H1 (cell line): ENCODE data around the gene WASL. TPM values are rescaled to one million over a fixed set of nuclear protein-coding genes. Genes with fewer than 3 reads are reported as not detected.

ENCODE experiments used
- CTCF ChIA-PET: fragments of 300-600 bp; sonication (Branson Sonifier 250); formaldehyde crosslinking; loops from one replicate; lab custom pipeline; 2021; ENCODE audit not compliant: partially characterized antibody; lab: Charles Lee
- POLR2A ChIA-PET: fragments of 300-600 bp; sonication (Branson Sonifier 250); formaldehyde crosslinking; loops from one replicate; lab custom pipeline; 2021; ENCODE audit warnings: inconsistent platforms; ENCODE audit not compliant: partially characterized antibody; lab: Charles Lee
- DNase-seq, 2 experiments: peaks; one replicate each; pipeline versions ENCODE4 v3.0.0 to v3.0.0-alpha.2; 2010 to 2022; ENCODE audit warnings: low spot score in 2 of 2, low read depth in 1 of 2, mixed read lengths in 1 of 2
- FAIRE-seq: peaks from 2 replicates; lab custom pipeline; 2011; peaks lifted over from hg19 to GRCh38; lab: Jason Lieb, UNC
- H2AFZ ChIP-seq: 2 replicates; pipeline ENCODE4 v1.8.1; 2012; ENCODE audit warnings: low read length, inconsistent platforms
- H2AK5ac ChIP-seq: 2 replicates; pipeline ENCODE4 v1.6.1; 2013; ENCODE audit warnings: low read depth, low read length
- H2BK120ac ChIP-seq: replicated peaks from 2 replicates; pipeline ENCODE3; 2013; ENCODE audit warnings: low read depth, low read length, inconsistent platforms
- H2BK12ac ChIP-seq: 2 replicates; pipeline ENCODE4 v1.6.1; 2013; ENCODE audit warnings: low read depth, low read length
- H2BK15ac ChIP-seq: 2 replicates; pipeline ENCODE4 v1.6.1; 2013; ENCODE audit warnings: low read length
- H2BK20ac ChIP-seq: 2 replicates; pipeline ENCODE4 v1.6.1; 2013; ENCODE audit warnings: low read length
- H2BK5ac ChIP-seq: 2 replicates; pipeline ENCODE4 v1.6.1; 2013; ENCODE audit warnings: low read depth, low read length
- H3K14ac ChIP-seq: 2 replicates; pipeline ENCODE4 v1.6.1; 2013; ENCODE audit warnings: inconsistent platforms; ENCODE audit not compliant: insufficient read length
- H3K18ac ChIP-seq: 2 replicates; pipeline ENCODE4 v1.6.1; 2013; ENCODE audit warnings: low read length; ENCODE audit errors: extremely low read depth
- H3K23ac ChIP-seq: 2 replicates; pipeline ENCODE4 v1.6.1; 2013; ENCODE audit warnings: inconsistent platforms; ENCODE audit not compliant: insufficient read length
- H3K23me2 ChIP-seq: 2 replicates; pipeline ENCODE4 v1.6.1; 2013; ENCODE audit warnings: low read depth, low read length
- H3K27ac ChIP-seq: 2 replicates; pipeline ENCODE4 v1.6.1; 2011; ENCODE audit warnings: low read depth, low read length, inconsistent platforms
- H3K27me3 ChIP-seq, 4 experiments: replicated peaks in 1 of 4; 1 replicate in 1 of 4; 2 replicates in 3 of 4; pipeline versions ENCODE4 v1.6.1 to v1.8.1; 2011 to 2013; ENCODE audit warnings: low read length in 3 of 4, mild to moderate bottlenecking in 3 of 4, inconsistent platforms in 2 of 4, mixed read lengths in 2 of 4, moderate library complexity in 1 of 4; ENCODE audit not compliant: control insufficient read depth in 3 of 4, insufficient read depth in 3 of 4; ENCODE audit errors: extremely low read depth in 1 of 4
- H3K36me3 ChIP-seq, 4 experiments: 2 replicates each; pipeline versions ENCODE4 v1.6.1 to v1.8.1; 2011 to 2013; ENCODE audit warnings: mild to moderate bottlenecking in 4 of 4, low read length in 3 of 4, moderate library complexity in 2 of 4, control low read depth in 1 of 4, inconsistent platforms in 1 of 4; ENCODE audit not compliant: insufficient read depth in 4 of 4, control insufficient read depth in 2 of 4
- H3K4ac ChIP-seq: replicated peaks from 2 replicates; pipeline ENCODE3; 2013; ENCODE audit warnings: low read length, low read depth, mixed read lengths, inconsistent platforms; ENCODE audit not compliant: insufficient read length
- H3K4me1 ChIP-seq, 4 experiments: replicated peaks in 1 of 4; 1 replicate in 1 of 4; 2 replicates in 3 of 4; pipeline versions ENCODE4 v1.6.1 to v1.8.1; 2011 to 2013; ENCODE audit warnings: low read length in 3 of 4, inconsistent platforms in 2 of 4, mixed read lengths in 1 of 4; ENCODE audit not compliant: insufficient read depth in 4 of 4, control insufficient read depth in 3 of 4
- H3K4me2 ChIP-seq, 2 experiments: 2 replicates each; pipeline versions ENCODE4 v1.6.1 to v1.8.1; 2011 to 2013; ENCODE audit warnings: low read depth in 2 of 2, low read length in 2 of 2, control low read depth in 1 of 2, inconsistent platforms in 1 of 2, mild to moderate bottlenecking in 1 of 2; ENCODE audit not compliant: insufficient read depth in 1 of 2
- H3K4me3 ChIP-seq, 4 experiments: fragments of 200-600, 300-600 bp in 1 of 4; sonication (generic), shearing (Covaris generic), sonication (Bioruptor Twin) in 1 of 4; 2 replicates each; pipeline versions ENCODE4 v1.5.1 to v1.8.1; 2011 to 2016; ENCODE audit warnings: low read length in 4 of 4, low read depth in 3 of 4, control low read depth in 2 of 4, inconsistent platforms in 2 of 4, mild to moderate bottlenecking in 2 of 4, mixed read lengths in 1 of 4, moderate library complexity in 1 of 4; ENCODE audit not compliant: insufficient read depth in 2 of 4; ENCODE audit errors: extremely low read depth in 1 of 4
- H3K56ac ChIP-seq: replicated peaks from 2 replicates; pipeline ENCODE3; 2013; ENCODE audit warnings: low read depth, mild to moderate bottlenecking, mixed read lengths, low read length, inconsistent platforms; ENCODE audit not compliant: insufficient read length
- H3K79me1 ChIP-seq: 2 replicates; pipeline ENCODE4 v1.6.1; 2013; ENCODE audit warnings: low read depth, low read length, control low read depth
- H3K79me2 ChIP-seq, 2 experiments: 2 replicates each; pipeline versions ENCODE4 v1.6.1 to v1.8.1; 2012 to 2013; ENCODE audit warnings: low read length in 2 of 2, mild to moderate bottlenecking in 2 of 2, inconsistent platforms in 1 of 2; ENCODE audit not compliant: insufficient read depth in 2 of 2, control insufficient read depth in 1 of 2
- H3K9ac ChIP-seq, 4 experiments: replicated peaks in 1 of 4; 1 replicate in 1 of 4; 2 replicates in 3 of 4; pipeline versions ENCODE4 v1.6.1 to v1.8.1; 2011 to 2013; ENCODE audit warnings: low read depth in 3 of 4, low read length in 3 of 4, control low read depth in 2 of 4, mild to moderate bottlenecking in 2 of 4, moderate library complexity in 2 of 4, inconsistent platforms in 1 of 4; ENCODE audit errors: extremely low read depth in 1 of 4
- H3K9me3 ChIP-seq, 2 experiments: 2 replicates each; pipeline versions ENCODE4 v1.6.1 to v1.8.1; 2012 to 2013; ENCODE audit warnings: mild to moderate bottlenecking in 2 of 2, moderate library complexity in 2 of 2, control low read depth in 1 of 2, inconsistent platforms in 1 of 2, low read depth in 1 of 2, low read length in 1 of 2, mixed read lengths in 1 of 2; ENCODE audit not compliant: insufficient read depth in 2 of 2
- H4K20me1 ChIP-seq, 2 experiments: replicated peaks in 1 of 2; 2 replicates each; pipeline versions ENCODE3 to v1.8.1; 2011 to 2013; ENCODE audit warnings: inconsistent platforms in 2 of 2, low read length in 2 of 2, mild to moderate bottlenecking in 1 of 2; ENCODE audit not compliant: insufficient read depth in 2 of 2, control insufficient read depth in 1 of 2
- H4K5ac ChIP-seq: 2 replicates; pipeline ENCODE4 v1.6.1; 2013; ENCODE audit warnings: low read length, low read depth, mixed read lengths, inconsistent platforms; ENCODE audit not compliant: insufficient read length
- H4K8ac ChIP-seq: 2 replicates; pipeline ENCODE4 v1.8.0; 2013; ENCODE audit warnings: mild to moderate bottlenecking, moderate library complexity, low read length, inconsistent platforms; ENCODE audit not compliant: insufficient read depth; ENCODE audit errors: extremely low read depth
- H4K91ac ChIP-seq: replicated peaks from 2 replicates; pipeline ENCODE3; 2013; ENCODE audit warnings: low read length, mixed read lengths, inconsistent platforms; ENCODE audit not compliant: insufficient read length
- HDAC2 ChIP-seq, 2 experiments: fragments of 300-600 bp in 1 of 2; sonication (generic) in 1 of 2; IDR thresholded peaks; 2 replicates each; pipeline ENCODE4 v1.6.1; 2011 to 2012; ENCODE audit warnings: low read depth in 2 of 2, low read length in 2 of 2, mild to moderate bottlenecking in 2 of 2, moderate library complexity in 2 of 2, borderline replicate concordance in 1 of 2, inconsistent platforms in 1 of 2
- KDM4A ChIP-seq: IDR thresholded peaks from one replicate; pipeline ENCODE4 v1.7.1; 2012; ENCODE audit warnings: low read depth, mild to moderate bottlenecking, moderate library complexity, low read length, inconsistent platforms; ENCODE audit not compliant: severe bottlenecking
- SIN3A ChIP-seq, 2 experiments: IDR thresholded peaks in 1 of 2; conservative IDR thresholded peaks in 1 of 2; 2 replicates each; pipeline ENCODE4 v1.6.1; 2011 to 2012; ENCODE audit warnings: low read length in 2 of 2, improper control_type of control experiment in 1 of 2, low read depth in 1 of 2, mild to moderate bottlenecking in 1 of 2
- WGBS, 2 experiments: shearing (Covaris generic) in 1 of 2; methylation state at CpG; one replicate each; pipeline versions ENCODE4 v1.1.6 to v1.1.7; 2013 to 2015; ENCODE audit warnings: low lambda C conversion rate in 2 of 2, mixed read lengths in 2 of 2, inconsistent platforms in 1 of 2, low coverage in 1 of 2, missing lambda C conversion rate in 1 of 2; ENCODE audit not compliant: insufficient replicate concordance in 2 of 2, insufficient coverage in 1 of 2, insufficient read length in 1 of 2; ENCODE audit errors: extremely low coverage in 1 of 2, missing lambda C conversion rate in 1 of 2; 5-methylcytosine and 5-hydroxymethylcytosine counted together
- polyA plus RNA-seq, 7 experiments: library from polyadenylated mRNA; depleted of rRNA in 3 of 7; stranded (reverse) in 5 of 7; unstranded in 2 of 7; fragments of >200 nt in 5 of 7; fragments of 200-250 nt in 2 of 7; gene quantifications; 1 replicate in 5 of 7; 2 replicates in 1 of 7; 4 replicates in 1 of 7; pipeline versions ENCODE4 v1.2.1 to v1.2.3, GENCODE V29; 2011 to 2013; ENCODE audit warnings: missing spikeins in 2 of 7, mixed read lengths in 2 of 7
- total RNA-seq: library from RNA; stranded (reverse); fragmentation: NEBNext Ultra II Directional; extraction: Animal tissue kit (Norgen Biotek cat#: 25700); gene quantifications from 2 replicates; pipeline ENCODE4 v1.2.1, GENCODE V29; 2021

Gene WASL
- total and polyA plus RNA-seq, 2 of the 8 experiments (the other 6 are each of a cell fraction or from before 2014, with no cell fraction given), result 7.7 to 38.9 TPM

DNA sequence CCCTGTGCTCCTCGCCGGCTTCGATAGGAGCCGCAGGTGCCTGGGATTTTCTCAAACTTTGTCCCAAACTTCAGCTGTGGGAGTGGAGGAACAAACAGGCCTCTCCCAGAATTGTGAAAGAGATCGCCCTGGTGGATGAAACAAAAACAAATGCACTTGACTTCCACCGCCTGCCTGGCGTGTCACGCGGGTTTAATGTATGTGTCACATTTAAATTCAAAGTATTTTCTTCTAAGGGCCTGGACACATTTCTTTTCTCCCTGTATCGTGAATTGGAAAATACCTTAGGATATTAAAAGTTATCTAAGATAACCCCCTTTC lies 694 bp upstream of the WASL start:
- ChIA-PET CTCF (interaction anchor here (0.6 to 3.7 kb wide), 10 partner anchors 14 to 306 kb away, joined by 3 to 10 read pairs (median 4); no protein-coding TSS in a partner anchor), POLR2A (interaction anchor here (0.8 to 2.1 kb wide), 19 partner anchors 8 to 350 kb away, joined by 3 to 19 read pairs (median 5); no protein-coding TSS in a partner anchor)
- Histone ChIP-seq H4K5ac (peak overlapping the region; percentile 90), H2BK15ac (no peak overlapping the region), H2AFZ (no peak overlapping the region), H3K9me3 (no peaks in the 10 kb centered on the region), H3K23ac (no peak overlapping the region), H4K8ac (peak overlapping the region; percentile 87; the same call in 1 of the 2 replicates), H3K79me2 (peaks cover 31 to 62% of the 10 kb centered on the region in 2 experiments; a peak in 3 of 4 replicates), H3K23me2 (peaks cover 9% of the 10 kb centered on the region), H3K27me3 (no peaks in the 10 kb centered on the region), H2BK20ac (no peak overlapping the region), H4K91ac (no peak overlapping the region), H3K4me1 (peaks cover 0 to 15% (median 3%) of the 10 kb centered on the region in 4 experiments; a peak in 4 of 7 replicates), H3K36me3 (no peaks in the 10 kb centered on the region), H3K79me1 (no peaks in the 10 kb centered on the region; the same call in 1 of the 2 replicates), H2BK120ac (no peak overlapping the region), H4K20me1 (peaks cover 0 to 6% of the 10 kb centered on the region in 2 experiments), H3K14ac (no peak overlapping the region), H2BK12ac (no peak overlapping the region), H2BK5ac (peak overlapping the region; percentile 90), H3K4ac (peak overlapping the region; percentile 72), H3K4me2 (peak overlapping the region; percentile 63 to 93), H3K9ac (peak overlapping the region; percentile 82 to 86 (median 82)), H3K56ac (peak overlapping the region; percentile 84), H3K4me3 (peak overlapping the region; percentile 95 to 99 (median 97)), H3K18ac (peak overlapping the region; percentile 36; the same call in 1 of the 2 replicates), H3K27ac (peak overlapping the region; percentile 78; the same call in 1 of the 2 replicates), H2AK5ac (no peak overlapping the region)
- 0% methylated on average over 10 of the region's 10 CpGs; no CpG with 5 or more reads in 1 of the 2 experiments for WGBS, 2 experiments
- 0 out of 4 replicates have a peak, but pooled peaks of 1 of the 2 experiments have one; percentile 22 for TF ChIP-seq SIN3A (conservative IDR thresholded peaks at IDR 0.05 in 1 of 2, IDR thresholded peaks at IDR 0.05 in 1 of 2; ENCODE audit: low read depth in 1 of 2, low read length in 2 of 2)
- TF ChIP-seq HDAC2 (IDR thresholded peaks at IDR 0.05; ENCODE audit: borderline replicate concordance in 1 of 2, low read depth in 2 of 2, low read length in 2 of 2), result 0 out of 4 replicates have a peak, but pooled peaks of 1 of the 2 experiments have one; percentile 23
- TF ChIP-seq KDM4A, result no peak
- DNase-seq (no peak), FAIRE-seq (no peak)
